IPS-18c (cell line): ENCODE data around the gene KRTAP6-1.

ENCODE experiments used
- H3K4me3 ChIP-seq: 2 replicates; pipeline ENCODE4 v1.7.0; 2013; ENCODE audit warnings: low read depth, mild to moderate bottlenecking, low read length, moderate library complexity; ENCODE audit not compliant: insufficient read depth
- H3K9me3 ChIP-seq: one replicate; pipeline ENCODE4 v1.6.1; 2013; ENCODE audit warnings: mild to moderate bottlenecking, low read length, moderate library complexity; ENCODE audit not compliant: control insufficient read depth, insufficient read depth

Gene KRTAP6-1

GRCh38 chr21:30613836-30614235 is at the start of gene KRTAP6-1:
TSS of gene KRTAP6-1 (minus strand) at chr21:30613930. CDS start at chr21:30613904, 26 bp downstream.
- Histone ChIP-seq H3K4me3 (no peak within 1 kb of the TSS), H3K9me3 (no peaks in the 10 kb centered on the region)

GRCh38 chr21:30652891-30653290 is 39.2 kb upstream of the KRTAP6-1 start:
- H3K4me3 ChIP-seq, result no peak overlapping the region
- no peaks in the 10 kb centered on the region for H3K9me3 ChIP-seq

GRCh38 chr21:30646904-30647414 is 33.2 kb upstream of the KRTAP6-1 start:
- Histone ChIP-seq H3K4me3 (no peak overlapping the region), H3K9me3 (no peaks in the 10 kb centered on the region)

- Histone ChIP-seq H3K9me3 (no peaks in the 10 kb centered on the region), H3K4me3 (no peak within 1 kb of the TSS)
These were observed 28.8 kb upstream of the KRTAP6-1 start, which contains the start of gene KRTAP20-3 for GRCh38 chr21:30642564-30642963. TSS of gene KRTAP20-3 (plus strand) at chr21:30642864.

DNA sequence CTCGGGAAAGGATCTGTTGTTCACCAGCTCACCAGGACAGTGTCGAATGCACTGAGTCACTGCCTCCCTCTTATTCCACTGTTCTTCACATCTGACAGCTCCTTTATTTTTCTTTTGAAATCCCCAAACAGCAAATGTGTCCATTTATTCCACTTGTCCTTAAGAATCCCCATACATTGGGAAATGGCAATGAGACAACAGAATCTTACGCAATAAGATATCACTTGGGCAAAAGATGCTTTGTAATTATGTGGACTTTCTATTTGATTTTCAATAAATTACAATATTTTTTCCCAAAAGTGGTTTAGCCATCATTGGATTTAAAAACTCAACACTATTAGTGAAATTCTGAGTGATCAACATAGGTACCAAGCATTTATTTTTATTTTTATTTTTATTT is 25.0 kb upstream of the KRTAP6-1 start:
- no peak overlapping the region for H3K4me3 ChIP-seq
- no peaks in the 10 kb centered on the region for H3K9me3 ChIP-seq

DNA sequence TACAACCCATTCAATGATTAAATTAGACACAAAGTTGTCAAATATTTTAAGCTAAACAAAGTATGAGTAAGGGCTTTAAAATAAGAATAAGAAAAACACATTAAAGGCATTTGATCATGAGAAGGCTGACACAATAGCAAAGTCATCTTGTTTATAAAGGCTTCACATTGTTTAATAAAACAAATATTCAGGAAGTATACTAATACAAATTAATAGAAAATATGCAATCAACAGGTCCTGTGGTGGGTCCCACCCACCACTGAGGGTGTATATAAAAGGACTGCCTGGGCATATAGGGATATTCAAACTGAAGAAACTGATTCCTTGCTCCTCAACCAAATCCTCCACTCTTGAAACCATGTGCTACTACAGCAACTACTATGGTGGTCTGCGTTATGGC is 21.2 kb upstream of the KRTAP6-1 start, which contains the start of gene KRTAP20-2:
Gene KRTAP20-2, plus strand, starts transcription at position 301 of the 400 bp plus-strand sequence. Its CDS starts 58 bp downstream, at position 359.
- H3K4me3 ChIP-seq, result no peak within 1 kb of the TSS
- no peaks in the 10 kb centered on the region for H3K9me3 ChIP-seq

GRCh38 chr21:30629200-30629599 is 15.5 kb upstream of the KRTAP6-1 start:
- H3K9me3 ChIP-seq, result peaks cover 5% of the 10 kb centered on the region

DNA sequence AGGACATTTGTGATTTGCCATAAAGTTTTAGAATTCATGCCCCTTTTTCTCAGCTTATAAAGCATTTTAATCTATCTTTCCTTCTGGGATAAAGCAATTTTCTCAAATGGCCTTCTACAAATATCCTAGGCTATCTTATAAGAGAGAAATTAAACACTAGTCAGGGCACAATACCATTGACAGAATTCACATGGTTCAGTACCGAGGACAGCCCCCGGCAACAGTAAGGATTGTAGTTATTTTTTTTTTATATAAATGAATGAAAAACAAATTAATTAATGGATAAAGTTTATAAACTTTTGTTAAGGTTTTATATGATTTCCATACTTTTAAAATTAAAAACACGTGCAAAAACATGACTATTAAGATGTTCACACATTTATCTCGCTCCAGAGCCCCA is 14.4 kb upstream of the KRTAP6-1 start:
- Histone ChIP-seq H3K9me3 (peaks cover 7% of the 10 kb centered on the region), H3K4me3 (no peak overlapping the region)

More at GRCh38 chr21:30629200-30629599, 15.5 kb upstream of the KRTAP6-1 start:
- H3K4me3 ChIP-seq, result no peak overlapping the region

DNA sequence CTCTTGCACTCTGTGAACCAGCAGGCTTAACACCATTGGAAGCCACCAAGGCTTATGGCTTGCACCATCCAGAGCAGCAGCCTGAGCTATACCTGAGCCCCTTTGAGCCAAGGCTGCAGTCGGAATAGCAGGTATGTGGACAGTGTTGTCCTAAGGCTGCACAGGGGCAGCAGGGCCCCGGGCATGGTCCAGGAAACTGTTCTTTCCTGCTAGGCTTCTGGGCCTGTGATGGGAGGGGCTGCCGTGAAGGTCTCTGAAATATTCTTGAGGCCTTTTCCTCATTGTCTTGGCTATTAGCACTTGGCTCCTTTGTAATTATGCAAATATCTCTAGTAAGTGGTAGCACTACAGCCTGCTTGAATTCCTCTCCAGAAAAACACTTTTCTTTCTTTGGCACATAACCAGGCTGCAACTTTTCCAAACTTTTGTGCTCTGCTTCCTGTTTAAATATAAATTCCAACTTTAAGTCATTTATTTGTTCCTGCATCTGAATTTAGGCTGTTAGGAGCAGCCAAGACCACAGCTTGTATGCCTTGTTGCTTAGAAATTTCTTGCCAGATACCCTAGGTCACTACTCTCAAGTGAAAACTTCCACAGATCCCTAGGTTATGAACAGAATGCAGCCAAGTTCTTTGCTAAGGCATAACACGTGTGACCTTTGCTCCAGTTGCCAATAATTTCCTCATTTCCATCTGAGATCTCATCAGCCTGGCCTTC is 11.9 kb upstream of the KRTAP6-1 start:
- Histone ChIP-seq H3K9me3 (peaks cover 7% of the 10 kb centered on the region), H3K4me3 (no peak overlapping the region)

- Histone ChIP-seq H3K9me3 (peaks cover 7% of the 10 kb centered on the region), H3K4me3 (no peak overlapping the region)
These were observed 9.6 kb upstream of the KRTAP6-1 start for GRCh38 chr21:30623362-30623761.

DNA sequence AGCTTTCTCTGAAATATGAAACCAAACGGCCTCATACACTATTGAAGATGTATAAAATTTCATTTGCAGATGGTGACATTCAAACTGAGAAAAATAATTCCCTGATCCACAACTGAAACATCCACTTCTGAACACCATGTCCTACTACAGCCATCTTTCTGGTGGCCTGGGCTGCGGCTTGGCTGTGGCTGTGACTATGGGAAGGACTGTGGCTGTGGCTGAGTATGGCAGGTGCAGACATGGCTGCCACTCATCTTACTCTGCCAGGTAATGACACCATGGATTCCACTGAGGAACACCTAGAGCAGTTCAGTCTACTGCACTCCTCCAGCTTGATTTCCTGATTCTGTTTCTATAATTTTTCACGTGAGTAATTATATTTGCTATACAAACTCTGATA is 6.8 kb upstream of the KRTAP6-1 start, which contains the start of gene KRTAP20-4:
Gene KRTAP20-4, plus strand, starts transcription at position 106 of the 400 bp plus-strand sequence.
- H3K9me3 ChIP-seq, result peaks cover 7% of the 10 kb centered on the region
- no peak within 1 kb of the TSS for H3K4me3 ChIP-seq

- no peak overlapping the region for H3K4me3 ChIP-seq
- H3K9me3 ChIP-seq, result peaks cover 7% of the 10 kb centered on the region
These were observed 6.3 kb upstream of the KRTAP6-1 start for GRCh38 chr21:30620080-30620479.

GRCh38 chr21:30616125-30616524 is 2.4 kb upstream of the KRTAP6-1 start, which contains the start of gene KRTAP20-1:
TSS of gene KRTAP20-1 (plus strand) at chr21:30616425. CDS start at chr21:30616455, 30 bp downstream.
- Histone ChIP-seq H3K4me3 (no peak within 1 kb of the TSS), H3K9me3 (no peaks in the 10 kb centered on the region)

DNA sequence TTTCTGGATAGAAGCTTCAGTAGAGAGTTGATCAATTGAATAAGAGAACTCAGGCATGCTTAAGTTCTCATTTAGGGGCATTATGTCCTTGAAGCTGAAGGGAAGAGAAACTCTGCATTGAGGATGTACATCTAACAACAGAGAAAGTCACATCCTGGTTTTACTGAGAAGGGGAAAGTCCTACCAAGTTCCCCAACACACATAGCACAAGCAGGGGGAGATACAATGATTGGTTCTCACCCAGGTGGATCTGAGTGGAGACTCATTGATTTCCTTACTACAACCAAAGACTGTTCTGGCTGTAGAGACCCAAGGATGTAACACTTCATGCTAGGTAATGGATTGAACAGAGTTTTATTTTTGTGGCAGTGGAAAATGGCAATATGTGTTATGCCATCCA is 1.5 kb upstream of the KRTAP6-1 start:
- Histone ChIP-seq H3K4me3 (no peak overlapping the region), H3K9me3 (no peaks in the 10 kb centered on the region)

DNA sequence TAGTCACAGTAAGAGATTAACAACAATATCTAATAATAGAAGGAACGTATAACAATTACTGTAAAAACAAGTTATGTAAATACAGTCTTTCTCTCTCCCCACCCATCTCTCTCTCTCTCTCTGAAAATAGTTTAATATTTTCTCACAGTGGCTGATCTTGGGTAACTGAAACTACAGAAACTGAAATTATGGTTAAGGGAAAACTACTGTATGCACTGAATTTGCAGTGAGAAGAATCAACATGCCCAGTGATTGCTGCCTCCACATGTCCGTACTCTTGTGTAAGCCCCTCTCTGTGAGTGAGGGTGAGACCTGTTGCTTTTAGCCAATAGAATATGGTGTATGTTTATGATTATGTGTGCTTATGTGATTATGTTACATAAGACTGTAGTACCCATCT is 1.6 kb downstream of the KRTAP6-1 start:
- H3K9me3 ChIP-seq, result no peaks in the 10 kb centered on the region
- no peak overlapping the region for H3K4me3 ChIP-seq

- Histone ChIP-seq H3K9me3 (no peaks in the 10 kb centered on the region), H3K4me3 (no peak overlapping the region)
These were observed 7.8 kb downstream of the KRTAP6-1 start for GRCh38 chr21:30605968-30606367.

GRCh38 chr21:30600787-30601186 is 12.9 kb downstream of the KRTAP6-1 start, which contains the start of gene KRTAP22-1:
TSS of gene KRTAP22-1 (plus strand) at chr21:30601087.
- Histone ChIP-seq H3K9me3 (no peaks in the 10 kb centered on the region), H3K4me3 (no peak within 1 kb of the TSS)

GRCh38 chr21:30598802-30599201 is 14.9 kb downstream of the KRTAP6-1 start, which contains the start of gene KRTAP6-2:
TSS of gene KRTAP6-2 (minus strand) at chr21:30598902. CDS start at chr21:30598874, 28 bp downstream.
- Histone ChIP-seq H3K4me3 (no peak within 1 kb of the TSS), H3K9me3 (no peaks in the 10 kb centered on the region)
